ENCODE data around the gene YWHAG. TPM values are rescaled to one million over a fixed set of nuclear protein-coding genes. Genes with fewer than 3 reads are reported as not detected.

Gene YWHAG
- total RNA-seq, 1 donor from 2014 or later, result 650 TPM

DNA sequence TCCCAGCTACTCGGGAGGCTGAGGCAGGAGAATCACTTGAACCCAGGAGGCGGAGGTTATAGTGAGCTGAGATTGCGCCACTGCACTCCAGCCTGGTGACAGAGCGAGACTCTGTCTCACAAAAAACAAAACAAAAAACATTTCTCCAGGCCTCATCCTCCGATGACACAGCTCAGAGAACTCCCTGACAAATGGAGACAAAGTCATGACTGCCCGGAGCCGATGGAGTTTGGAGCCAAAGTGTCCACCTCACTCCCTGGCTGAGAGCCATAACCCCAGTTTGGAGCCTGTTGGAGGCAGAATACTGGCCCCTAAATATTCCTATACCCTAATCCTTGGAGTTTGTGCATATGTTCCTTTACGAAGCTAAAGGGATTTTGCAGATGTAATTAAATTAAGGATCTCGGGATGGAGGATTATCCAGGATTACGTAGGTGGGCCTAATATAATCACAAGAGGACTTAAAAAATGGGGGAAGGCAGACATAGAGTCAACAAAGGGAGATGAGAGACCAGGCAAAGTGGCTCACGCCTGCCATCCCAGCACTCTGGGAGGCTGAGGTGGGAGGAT is 28.0 kb upstream of the YWHAG start:
- Mint-ChIP-seq H3K36me3 (ENCODE audit: unreplicated experiment) (no peaks in the 10 kb centered on the region), H3K27ac (ENCODE audit: unreplicated experiment) (no peak overlapping the region), H3K9me3 (ENCODE audit: unreplicated experiment) (no peaks in the 10 kb centered on the region), H3K4me1 (ENCODE audit: low read depth, unreplicated experiment) (no peaks in the 10 kb centered on the region), H3K27me3 (ENCODE audit: unreplicated experiment) (no peaks in the 10 kb centered on the region), H3K4me3 (ENCODE audit: unreplicated experiment) (no peak overlapping the region)
- TF ChIP-seq, protein P1, sequence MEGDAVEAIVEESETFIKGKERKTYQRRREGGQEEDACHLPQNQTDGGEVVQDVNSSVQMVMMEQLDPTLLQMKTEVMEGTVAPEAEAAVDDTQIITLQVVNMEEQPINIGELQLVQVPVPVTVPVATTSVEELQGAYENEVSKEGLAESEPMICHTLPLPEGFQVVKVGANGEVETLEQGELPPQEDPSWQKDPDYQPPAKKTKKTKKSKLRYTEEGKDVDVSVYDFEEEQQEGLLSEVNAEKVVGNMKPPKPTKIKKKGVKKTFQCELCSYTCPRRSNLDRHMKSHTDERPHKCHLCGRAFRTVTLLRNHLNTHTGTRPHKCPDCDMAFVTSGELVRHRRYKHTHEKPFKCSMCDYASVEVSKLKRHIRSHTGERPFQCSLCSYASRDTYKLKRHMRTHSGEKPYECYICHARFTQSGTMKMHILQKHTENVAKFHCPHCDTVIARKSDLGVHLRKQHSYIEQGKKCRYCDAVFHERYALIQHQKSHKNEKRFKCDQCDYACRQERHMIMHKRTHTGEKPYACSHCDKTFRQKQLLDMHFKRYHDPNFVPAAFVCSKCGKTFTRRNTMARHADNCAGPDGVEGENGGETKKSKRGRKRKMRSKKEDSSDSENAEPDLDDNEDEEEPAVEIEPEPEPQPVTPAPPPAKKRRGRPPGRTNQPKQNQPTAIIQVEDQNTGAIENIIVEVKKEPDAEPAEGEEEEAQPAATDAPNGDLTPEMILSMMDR (IDR thresholded peaks at IDR 0.05; ENCODE audit: partially characterized antibody, unreplicated experiment), result no peak
- DNase-seq, result no peak

DNA sequence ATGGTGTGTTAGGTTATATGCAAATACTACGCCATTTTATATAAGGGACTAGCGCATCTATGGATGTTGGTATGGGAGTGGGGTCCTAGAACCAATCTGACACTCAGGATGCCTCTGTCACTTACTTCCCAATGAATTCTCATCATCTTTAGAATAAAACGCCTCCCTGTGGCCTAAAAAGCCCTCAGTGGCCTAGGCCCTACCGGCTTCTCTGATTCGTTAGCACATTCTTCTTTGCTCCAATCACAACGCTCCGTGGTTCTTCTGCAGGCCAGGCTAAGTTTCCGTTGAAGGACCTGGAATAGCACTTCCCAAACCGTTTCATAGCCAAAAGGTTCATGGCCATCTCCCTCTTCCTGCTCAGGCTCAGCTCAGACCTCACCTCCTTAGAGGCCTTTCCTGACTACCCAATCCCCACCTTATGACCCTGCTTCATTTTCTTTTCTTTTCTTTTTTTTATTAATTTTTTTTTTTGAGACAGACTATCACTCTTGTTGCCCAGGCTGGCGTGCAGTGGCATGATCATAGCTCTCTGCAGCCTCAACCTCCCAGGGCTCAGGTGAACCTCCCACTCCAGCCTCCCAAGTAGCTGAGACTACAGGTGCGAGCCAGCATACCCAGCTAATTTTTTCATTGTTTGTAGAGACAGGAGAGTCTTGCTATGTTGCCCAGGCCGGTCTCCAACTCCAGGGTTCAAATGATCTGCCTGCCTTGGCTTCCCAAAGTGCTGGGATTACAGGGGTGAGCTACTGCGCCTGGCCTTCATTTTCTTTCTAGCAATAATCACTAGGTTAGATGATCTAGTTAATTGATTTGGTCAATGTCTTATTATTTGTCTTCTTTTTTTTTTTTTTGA is 24.5 kb upstream of the YWHAG start:
- Mint-ChIP-seq H3K36me3 (ENCODE audit: unreplicated experiment) (no peaks in the 10 kb centered on the region), H3K27me3 (ENCODE audit: unreplicated experiment) (no peaks in the 10 kb centered on the region), H3K4me3 (ENCODE audit: unreplicated experiment) (no peak overlapping the region), H3K9me3 (ENCODE audit: unreplicated experiment) (no peaks in the 10 kb centered on the region), H3K4me1 (ENCODE audit: low read depth, unreplicated experiment) (no peaks in the 10 kb centered on the region), H3K27ac (ENCODE audit: unreplicated experiment) (no peak overlapping the region)
- TF ChIP-seq, protein P1 (IDR thresholded peaks at IDR 0.05; ENCODE audit: partially characterized antibody, unreplicated experiment), result no peak
- DNase-seq, result no peak

DNA sequence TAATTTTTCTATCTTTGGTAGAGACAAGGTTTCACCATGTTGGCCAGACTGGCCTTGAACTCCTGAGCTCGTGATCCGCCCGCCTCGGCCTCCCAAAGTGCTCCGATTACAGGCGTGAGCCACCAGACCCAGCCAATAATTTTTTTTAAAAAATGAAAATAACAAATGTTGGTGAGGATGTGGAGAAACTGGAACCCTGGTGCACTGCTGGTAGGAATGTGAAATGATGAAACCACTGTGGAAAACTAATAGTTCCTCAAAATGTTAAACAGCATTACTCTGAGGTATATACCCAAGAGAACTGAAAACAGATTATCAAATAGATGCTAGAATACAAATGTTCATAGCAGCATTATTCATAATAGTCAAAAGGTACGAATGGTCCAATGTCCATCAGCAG is 23.0 kb upstream of the YWHAG start:
- peaks cover 3% of the 10 kb centered on the region for H3K4me1 Mint-ChIP-seq (ENCODE audit: low read depth, unreplicated experiment)
- TF ChIP-seq, protein P1 (IDR thresholded peaks at IDR 0.05; ENCODE audit: partially characterized antibody, unreplicated experiment), result no peak
- no peaks in the 10 kb centered on the region for H3K36me3 Mint-ChIP-seq (ENCODE audit: unreplicated experiment)
- H3K27me3 Mint-ChIP-seq (ENCODE audit: unreplicated experiment), result no peaks in the 10 kb centered on the region
- no peaks in the 10 kb centered on the region for H3K9me3 Mint-ChIP-seq (ENCODE audit: unreplicated experiment)
- H3K27ac Mint-ChIP-seq (ENCODE audit: unreplicated experiment), result no peak overlapping the region
- no peak for DNase-seq
- no peak overlapping the region for H3K4me3 Mint-ChIP-seq (ENCODE audit: unreplicated experiment)

DNA sequence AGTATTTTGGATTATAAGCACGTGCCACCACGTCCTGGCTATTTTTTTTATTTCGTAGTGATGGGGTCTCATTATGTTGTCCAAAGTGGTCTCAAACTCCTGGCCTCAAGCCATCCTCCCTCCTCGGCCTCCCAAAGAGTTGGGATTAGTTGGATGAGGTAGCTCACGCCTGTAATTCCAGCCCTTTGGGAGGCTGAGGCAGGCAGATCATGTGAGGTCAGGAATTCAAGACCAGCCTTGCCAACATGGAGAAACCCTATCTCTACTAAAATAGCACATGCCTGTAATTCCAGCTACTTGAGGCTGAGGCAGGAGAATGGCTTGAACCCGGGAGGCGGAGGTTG is 21.8 kb upstream of the YWHAG start:
- H3K9me3 Mint-ChIP-seq (ENCODE audit: unreplicated experiment), result no peaks in the 10 kb centered on the region
- DNase-seq, result no peak
- TF ChIP-seq, protein P1 (IDR thresholded peaks at IDR 0.05; ENCODE audit: partially characterized antibody, unreplicated experiment), result no peak
- no peaks in the 10 kb centered on the region for H3K27me3 Mint-ChIP-seq (ENCODE audit: unreplicated experiment)
- no peak overlapping the region for H3K27ac Mint-ChIP-seq (ENCODE audit: unreplicated experiment)
- H3K4me1 Mint-ChIP-seq (ENCODE audit: low read depth, unreplicated experiment), result peaks cover 3% of the 10 kb centered on the region
- H3K4me3 Mint-ChIP-seq (ENCODE audit: unreplicated experiment), result peak overlapping the region; percentile 85
- H3K36me3 Mint-ChIP-seq (ENCODE audit: unreplicated experiment), result no peaks in the 10 kb centered on the region
